DND-41 (cell line): Measurements from ENCODE around the gene CAMTA2.

ENCODE experiments used
- CTCF ChIP-seq: IDR thresholded peaks from 2 replicates; pipeline ENCODE4 v1.5.1; 2012; ENCODE audit warnings: borderline replicate concordance, low read length, moderate library complexity, mild to moderate bottlenecking; ENCODE audit not compliant: poor library complexity, severe bottlenecking; ENCODE audit errors: extremely low read depth
- EZH2 ChIP-seq: IDR thresholded peaks from 3 replicates; pipeline ENCODE4 v1.6.1; 2012; ENCODE audit warnings: borderline replicate concordance, low read depth, mild to moderate bottlenecking, moderate library complexity, low read length, inconsistent platforms; ENCODE audit not compliant: severe bottlenecking

- TF ChIP-seq CTCF (no peak), EZH2 (no peak)
These were observed 36.0 kb downstream of the CAMTA2 start for GRCh38 chr17:4951486-4951885.
